ENCODE measurements around the gene SIRPA.

- no peak for TF ChIP-seq CTCF (IDR thresholded peaks at IDR 0.05)
- TF ChIP-seq POLR2A (IDR thresholded peaks at IDR 0.05) = no peak
Observed at GRCh38 chr20:1876975-1877608, 18.1 kb upstream of the SIRPA start.
